GM21447 (cell line): ENCODE data around the gene PAX5.
A peak's percentile ranks its signal among the peaks of the same experiment; 100 is the strongest.

Source experiments
- ATAC-seq: cut with Tn5 transposase; IDR thresholded peaks from one replicate; pipeline ENCODE4 v1.9.1; 2021; ENCODE audit not compliant: unreplicated experiment

PAX5 gene

GRCh38 chr9:36903541-36904435, 130.3 kb downstream of the PAX5 start:
- peak; percentile 64 for ATAC-seq

GRCh38 chr9:36902861-36903524, 131.1 kb downstream of the PAX5 start:
- ATAC-seq: no peak

- no peak for ATAC-seq
Measured at GRCh38 chr9:36902080-36902716, 131.9 kb downstream of the PAX5 start.

DNA sequence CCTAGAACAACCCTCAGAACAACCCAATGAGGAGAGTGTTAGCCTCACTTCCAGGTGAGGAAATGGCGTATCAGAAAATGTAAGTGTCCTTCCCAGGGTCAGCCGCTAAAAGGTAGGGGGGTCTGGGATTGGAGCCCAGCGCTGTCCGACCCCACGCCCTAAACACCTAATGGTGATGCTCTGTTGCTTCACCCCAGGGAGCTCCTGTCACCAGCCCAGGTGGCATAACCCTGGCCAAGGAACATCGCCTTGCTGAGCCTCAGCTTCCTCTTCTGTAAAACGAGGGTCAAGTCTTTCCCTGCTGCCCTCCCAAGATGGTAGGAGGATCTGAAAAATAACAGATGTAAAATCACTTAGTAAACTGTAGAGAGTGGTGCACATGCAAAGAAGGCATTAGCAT, 132.5 kb downstream of the PAX5 start:
- no peak for ATAC-seq

GRCh38 chr9:36900856-36901220, 133.2 kb downstream of the PAX5 start:
- no peak for ATAC-seq

DNA sequence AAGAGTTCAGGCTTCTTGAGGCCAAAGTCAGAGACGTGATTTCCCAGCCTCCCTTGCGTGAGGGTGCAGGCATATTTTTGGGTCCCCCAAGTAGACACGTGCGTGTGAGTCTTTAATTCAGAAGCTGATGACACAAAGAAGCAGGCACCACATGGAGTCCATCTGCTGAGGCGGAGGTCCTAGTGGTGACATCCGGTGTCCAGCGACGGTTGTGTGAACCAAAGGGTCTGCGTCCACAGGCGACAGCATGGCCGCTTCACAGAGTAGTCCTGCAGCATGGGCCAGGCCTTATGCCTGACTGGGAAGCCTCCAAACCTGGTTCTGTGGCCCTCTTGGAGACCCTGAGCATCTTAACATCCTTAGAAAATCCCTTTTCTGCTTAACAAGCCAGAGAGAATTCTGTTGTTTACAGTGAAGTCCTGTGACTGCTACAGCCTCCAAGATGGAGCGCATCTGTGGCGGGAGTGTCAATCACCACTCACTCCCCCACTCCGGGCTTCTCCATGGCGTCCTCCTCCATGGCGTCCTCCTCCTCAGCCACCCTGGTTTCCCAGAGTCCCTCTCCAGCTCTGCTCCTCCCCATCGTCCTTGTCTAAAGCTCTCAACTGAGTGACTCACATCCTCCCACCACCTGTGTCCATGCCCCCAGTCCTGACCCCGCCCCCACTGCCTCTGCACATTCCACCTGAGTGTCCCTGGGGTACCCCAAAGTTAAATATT, 133.8 kb downstream of the PAX5 start:
- ATAC-seq: no peak

DNA sequence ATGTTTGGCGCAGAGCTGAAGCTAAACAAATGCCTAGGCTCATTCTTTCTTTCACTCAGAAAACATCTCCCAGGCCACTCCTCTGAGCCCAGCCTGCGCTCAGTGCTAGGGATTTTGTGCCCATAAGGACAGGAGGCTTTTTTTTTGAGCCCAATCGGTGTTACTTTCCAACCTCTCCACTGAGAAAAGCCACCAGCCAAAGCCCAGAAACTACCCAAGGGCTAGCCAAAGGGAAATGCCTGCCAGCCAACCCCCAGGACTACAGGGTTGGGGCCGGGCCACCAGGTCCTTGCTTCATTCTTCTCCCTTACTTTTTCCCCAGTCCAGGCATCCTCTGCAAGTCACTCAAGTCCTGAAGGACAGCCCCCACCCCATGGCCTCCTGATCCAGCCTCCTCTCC, 134.7 kb downstream of the PAX5 start:
- ATAC-seq: no peak

- ATAC-seq: no peak
Measured at GRCh38 chr9:36898431-36899020, 135.5 kb downstream of the PAX5 start.

GRCh38 chr9:36897478-36897877, 136.6 kb downstream of the PAX5 start:
- no peak for ATAC-seq

- ATAC-seq: no peak
Measured at GRCh38 chr9:36897019-36897418, 137.0 kb downstream of the PAX5 start.

GRCh38 chr9:36896296-36896695, 137.8 kb downstream of the PAX5 start:
- no peak for ATAC-seq

- no peak for ATAC-seq
Measured at GRCh38 chr9:36895744-36896260, 138.3 kb downstream of the PAX5 start.

DNA sequence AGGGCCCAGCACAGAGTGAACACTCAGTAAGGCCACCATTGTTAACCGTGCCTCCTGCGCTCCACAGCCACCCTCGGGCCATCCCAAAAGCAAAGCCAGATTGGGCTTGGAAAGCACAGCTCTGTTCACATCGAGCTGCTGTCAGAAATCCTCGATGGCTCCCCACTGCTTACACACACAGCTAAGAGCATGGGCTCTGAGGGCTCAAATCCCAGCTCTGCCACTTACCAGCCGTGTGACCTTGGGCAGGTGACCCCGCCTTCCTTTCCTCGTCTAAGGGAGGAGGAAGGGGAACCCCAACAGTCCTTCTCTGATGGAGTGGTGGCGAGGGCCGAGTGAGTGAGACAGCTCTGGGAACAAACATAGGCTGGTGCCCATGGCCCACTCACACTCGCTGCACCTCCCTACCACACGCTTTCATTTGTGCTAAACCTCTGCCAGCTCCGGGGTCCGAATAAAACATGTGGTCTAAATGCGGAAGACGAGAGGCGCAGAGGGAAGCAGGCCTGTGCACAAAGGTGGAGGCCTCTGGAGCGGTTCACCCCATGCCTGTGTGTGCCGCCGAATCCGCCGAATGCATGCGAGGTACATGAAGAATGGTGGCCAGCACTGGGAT, 139.3 kb downstream of the PAX5 start:
- ATAC-seq: no peak

DNA sequence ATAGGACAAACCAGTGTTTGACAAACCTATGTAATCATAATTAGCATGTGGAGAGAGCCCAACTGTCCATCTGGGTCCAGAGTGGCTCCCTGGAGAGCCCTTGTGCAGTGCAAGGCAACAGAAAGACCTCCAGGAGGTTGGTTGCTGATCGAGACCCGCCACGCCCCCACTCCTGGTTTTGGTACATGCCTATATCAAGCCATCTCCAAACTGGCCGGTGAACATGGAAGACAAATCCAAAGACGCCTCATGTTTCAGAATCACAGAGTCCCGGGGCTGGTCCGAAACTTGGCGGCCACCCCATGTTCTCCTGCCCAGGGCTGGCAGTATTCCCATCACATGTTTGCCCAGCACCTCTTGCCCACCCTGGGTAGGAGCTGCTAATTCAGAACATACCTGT, 140.2 kb downstream of the PAX5 start:
- ATAC-seq: no peak

DNA sequence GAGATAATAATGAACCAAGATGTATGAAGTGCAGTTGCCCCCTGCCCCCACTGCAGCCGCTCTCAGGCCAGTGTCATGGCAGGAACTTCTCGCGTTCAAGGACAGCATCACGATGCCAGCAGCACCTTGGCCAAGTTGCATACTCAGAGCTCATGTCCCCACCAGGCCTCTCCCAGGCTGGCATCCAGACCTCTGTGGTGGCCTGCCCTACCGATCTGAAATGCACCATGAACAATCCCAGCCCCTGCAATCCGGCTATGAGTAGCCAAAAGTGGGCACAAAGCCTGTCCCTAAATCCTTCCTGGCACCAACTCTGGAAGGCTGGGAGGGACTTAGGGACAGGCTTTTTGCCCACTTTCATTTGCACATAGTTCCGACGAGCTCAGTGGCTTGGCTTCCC, 140.9 kb downstream of the PAX5 start:
- no peak for ATAC-seq

DNA sequence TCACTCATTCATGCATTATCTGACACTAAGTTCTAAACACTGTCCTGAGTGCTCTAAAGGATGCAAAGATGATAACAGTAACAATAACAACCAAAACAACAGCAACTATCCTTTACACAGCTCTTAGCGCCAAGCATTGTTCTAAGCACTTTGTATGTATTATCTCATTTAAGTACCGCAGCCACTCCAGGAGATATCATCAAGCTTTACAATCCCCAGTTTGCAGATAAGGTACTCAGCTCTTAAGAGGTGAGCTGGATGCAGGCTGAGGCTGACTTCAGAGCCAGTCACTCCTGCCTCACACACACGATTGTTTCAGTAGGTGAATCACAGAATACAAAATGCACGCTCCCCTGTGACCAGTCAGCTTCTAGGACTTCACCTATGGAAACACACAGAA, 141.8 kb downstream of the PAX5 start:
- no peak for ATAC-seq

DNA sequence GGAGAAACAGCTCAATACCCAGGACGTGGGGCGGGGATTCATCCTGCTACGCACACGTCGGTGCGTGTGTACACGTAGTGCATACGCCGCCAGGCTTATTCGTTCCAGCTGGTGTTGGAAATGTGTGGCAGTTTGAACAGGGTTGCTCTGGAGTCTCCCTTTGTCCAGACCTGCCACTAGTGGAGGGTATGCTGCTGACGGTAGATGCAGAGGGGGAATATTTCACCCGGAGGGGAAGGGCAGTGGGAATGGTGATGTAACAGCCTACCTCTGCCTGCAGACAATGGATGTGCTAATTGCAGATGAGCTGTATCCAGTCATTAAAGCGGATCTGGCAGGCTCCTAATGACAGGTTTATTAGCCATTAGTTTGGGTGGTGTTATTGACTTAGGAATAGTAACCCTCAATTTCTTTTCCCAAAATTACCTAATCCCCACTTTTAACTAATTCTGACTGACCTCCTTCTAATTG, 142.7 kb downstream of the PAX5 start:
- ATAC-seq: no peak

GRCh38 chr9:36889844-36890243, 144.2 kb downstream of the PAX5 start:
- no peak for ATAC-seq

DNA sequence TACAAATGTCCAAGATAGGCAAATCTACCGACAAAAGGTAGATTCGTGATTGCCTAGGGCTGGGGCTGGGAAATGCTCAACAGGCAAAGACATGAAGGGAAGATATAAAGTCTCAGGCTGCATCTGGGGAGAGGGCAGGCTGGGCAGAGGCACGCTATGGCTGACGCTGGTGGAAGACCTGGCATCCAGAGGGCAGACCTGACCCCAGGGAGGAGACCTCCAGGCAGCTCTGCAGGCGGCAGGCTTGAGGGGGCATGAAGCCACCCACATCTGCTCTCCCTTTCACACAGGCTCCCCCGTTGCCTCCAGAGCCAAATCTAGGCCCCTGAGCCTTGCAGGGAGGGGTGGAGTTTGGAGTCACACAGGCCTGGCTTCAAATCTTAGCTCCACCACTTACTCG, 145.5 kb downstream of the PAX5 start:
- ATAC-seq: no peak

GRCh38 chr9:36884721-36885120, 149.3 kb downstream of the PAX5 start:
- no peak for ATAC-seq
